ENCODE results near the gene ADCY7.

The ADCY7 gene

DNA sequence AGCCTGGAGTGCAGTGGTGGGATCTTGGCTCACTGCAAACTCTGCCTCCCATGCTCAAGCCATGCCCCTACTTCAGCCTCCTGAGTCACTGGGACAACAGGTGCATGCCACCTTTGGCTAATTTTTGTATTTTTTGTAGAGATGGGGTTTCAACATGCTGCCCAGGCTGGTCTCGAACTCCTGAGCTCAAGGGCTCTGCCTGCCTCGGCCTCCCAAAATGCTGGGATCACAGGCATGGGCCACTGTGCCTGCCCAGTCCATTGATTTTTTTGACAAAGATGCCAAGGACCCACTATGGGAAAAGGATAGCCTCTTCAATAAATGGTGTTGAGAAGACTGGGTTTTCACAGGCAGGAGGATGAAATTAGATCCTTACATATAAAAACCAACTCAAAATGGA is 10.8 kb upstream of the ADCY7 start:
- DNase-seq (ENCODE audit: low spot score in 2 of 2) = no peak
- H3K4me1 Mint-ChIP-seq = peaks cover 5% of the 10 kb centered on the region
- H3K36me3 Mint-ChIP-seq = no peaks in the 10 kb centered on the region
- H3K4me3 Mint-ChIP-seq = no peak overlapping the region
- H3K9me3 Mint-ChIP-seq = no peaks in the 10 kb centered on the region
- no peak overlapping the region for H3K27ac Mint-ChIP-seq
- ATAC-seq (ENCODE audit: low read depth) = no peak
- H3K27me3 Mint-ChIP-seq = no peaks in the 10 kb centered on the region

DNA sequence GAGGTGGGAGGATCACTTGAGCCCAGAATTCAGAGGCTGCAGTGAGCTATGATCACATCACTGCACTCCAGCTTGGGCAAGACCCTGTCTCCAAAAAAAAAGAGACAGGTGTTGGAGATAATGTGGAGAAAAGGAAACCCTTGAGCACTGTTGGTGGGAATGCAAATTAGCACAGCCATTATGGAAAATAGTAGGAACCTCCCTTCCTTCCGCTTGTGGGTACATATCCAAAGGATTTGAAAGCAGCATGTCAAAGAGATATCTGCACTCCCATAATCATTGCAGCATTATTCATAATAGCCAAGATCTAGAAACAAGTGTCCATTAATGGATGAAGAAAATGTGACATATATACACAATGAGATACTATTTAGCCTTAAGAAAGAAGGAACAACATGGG is 9.7 kb upstream of the ADCY7 start:
- Mint-ChIP-seq H3K4me1 (peaks cover 5% of the 10 kb centered on the region), H3K36me3 (no peaks in the 10 kb centered on the region), H3K27me3 (peaks cover 1% of the 10 kb centered on the region), H3K27ac (no peak overlapping the region), H3K4me3 (no peak overlapping the region), H3K9me3 (no peaks in the 10 kb centered on the region)
- no peak for ATAC-seq (ENCODE audit: low read depth)
- DNase-seq (ENCODE audit: low spot score in 2 of 2) = no peak

DNA sequence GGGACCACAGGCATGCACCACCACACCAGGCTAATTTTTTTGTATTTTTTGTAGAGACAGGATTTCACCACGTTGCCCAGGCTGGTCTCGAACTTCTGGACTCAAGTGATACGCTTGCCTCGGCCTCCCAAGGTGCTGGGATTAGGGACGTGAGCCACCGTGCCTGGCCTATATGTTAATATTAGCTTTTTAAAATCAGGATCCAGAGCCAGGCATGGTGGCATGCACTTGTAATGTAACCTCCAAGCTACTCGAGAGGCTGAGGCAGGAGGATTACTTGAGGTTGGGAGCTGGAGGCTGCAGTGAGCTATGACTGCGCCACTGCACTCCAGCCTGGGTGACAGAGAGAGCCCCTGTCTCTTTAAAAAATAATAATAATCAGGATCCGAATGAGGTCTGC is 8.5 kb upstream of the ADCY7 start:
- Mint-ChIP-seq H3K9me3 (no peaks in the 10 kb centered on the region), H3K4me3 (no peak overlapping the region), H3K27ac (no peak overlapping the region), H3K27me3 (peaks cover 1% of the 10 kb centered on the region), H3K36me3 (no peaks in the 10 kb centered on the region), H3K4me1 (peaks cover 5% of the 10 kb centered on the region)
- DNase-seq (ENCODE audit: low spot score in 2 of 2) (no peak), ATAC-seq (ENCODE audit: low read depth) (no peak)

DNA sequence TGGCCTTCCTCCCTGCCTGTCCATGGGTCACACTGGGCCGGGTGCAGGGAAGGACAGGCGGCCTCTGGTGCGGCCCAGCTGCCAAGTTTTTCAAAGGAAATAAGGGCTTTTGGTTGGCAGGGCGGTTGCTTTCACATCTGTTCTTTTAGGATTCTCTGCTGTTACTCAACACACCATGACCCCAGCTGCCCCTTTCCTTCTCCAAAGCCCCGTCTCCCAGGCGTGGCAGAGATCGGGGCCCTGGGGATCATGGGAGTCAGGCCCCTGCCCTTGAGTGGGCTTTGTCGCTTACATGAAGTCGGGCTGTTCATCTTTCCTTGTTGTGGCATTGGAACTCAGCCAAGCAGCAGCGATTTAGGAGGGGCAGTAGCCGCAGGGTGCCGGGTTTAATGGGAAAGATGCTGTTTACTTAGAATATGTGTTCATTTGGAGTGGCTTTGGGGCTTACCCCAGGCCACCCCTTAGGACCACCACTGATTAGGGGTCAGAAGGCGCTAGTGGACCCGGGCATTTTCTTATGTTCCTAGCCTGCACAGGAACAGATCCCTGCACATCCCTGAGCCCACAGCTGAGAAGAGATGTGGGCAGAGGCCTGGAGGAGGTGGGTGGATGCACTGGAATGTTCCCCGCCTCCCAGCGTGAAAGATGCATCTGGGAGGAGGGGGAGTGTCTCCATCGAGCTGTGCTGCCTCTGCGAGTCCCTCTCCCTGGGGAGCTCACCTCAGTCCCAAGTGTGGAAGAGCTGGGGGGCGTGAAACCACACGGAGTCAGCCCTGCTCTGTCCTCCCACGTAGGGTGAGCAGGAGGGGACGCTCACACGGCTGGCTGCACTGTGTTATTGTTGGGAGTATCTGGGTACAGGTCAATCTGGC is 6.8 kb upstream of the ADCY7 start:
- Mint-ChIP-seq H3K36me3 (no peaks in the 10 kb centered on the region), H3K4me1 (peaks cover 11% of the 10 kb centered on the region), H3K9me3 (no peaks in the 10 kb centered on the region), H3K27me3 (peaks cover 1% of the 10 kb centered on the region), H3K4me3 (no peak overlapping the region), H3K27ac (no peak overlapping the region)
- DNase-seq (ENCODE audit: low spot score in 2 of 2) (no peak), ATAC-seq (ENCODE audit: low read depth) (no peak)

DNA sequence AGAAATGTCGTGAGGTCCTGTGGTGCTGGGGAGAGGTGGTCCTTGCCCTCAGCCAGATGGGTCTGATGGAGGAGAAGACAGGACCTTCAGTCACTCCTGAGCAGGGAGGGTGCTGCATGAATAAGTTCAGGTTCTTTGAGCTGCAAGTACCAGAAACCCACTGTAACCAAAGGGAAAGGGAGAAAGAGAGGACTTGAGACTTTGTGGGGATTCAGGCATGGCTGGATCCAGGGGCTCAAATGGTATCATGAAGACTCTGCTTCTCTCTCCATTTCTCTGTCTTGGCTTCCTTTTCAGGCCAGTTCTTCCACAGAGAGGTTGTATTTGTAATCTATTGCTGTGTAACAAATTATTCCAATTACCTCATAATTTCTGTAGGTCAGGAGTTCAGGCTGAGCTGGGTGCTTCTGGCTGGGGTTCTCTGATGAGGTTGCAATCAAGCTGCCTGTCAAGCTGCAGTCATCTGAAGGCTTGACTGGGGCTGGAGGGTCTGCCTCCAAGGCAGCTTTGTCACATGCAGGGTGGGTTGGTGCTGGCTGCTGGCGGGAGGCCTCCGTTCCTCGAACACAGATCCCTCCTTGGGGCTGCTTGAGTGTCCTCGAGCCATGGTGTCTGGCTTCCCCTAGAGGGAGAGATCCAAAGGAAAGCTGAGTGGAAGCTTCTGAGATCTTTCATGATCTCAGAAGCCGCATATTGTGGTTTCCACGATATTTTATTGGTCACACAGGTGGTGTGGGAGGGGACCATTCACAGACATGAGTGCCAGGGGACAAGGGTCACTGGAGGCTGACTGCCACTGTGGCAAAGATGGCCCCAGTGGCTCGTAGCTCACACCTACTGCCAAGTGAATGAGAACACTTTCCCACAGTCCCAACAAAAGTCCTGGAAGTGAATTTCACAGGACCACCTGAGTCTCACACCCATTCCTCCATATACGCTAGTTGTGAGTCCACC is 5.9 kb upstream of the ADCY7 start:
- Mint-ChIP-seq H3K27me3 (peaks cover 1% of the 10 kb centered on the region), H3K4me3 (no peak overlapping the region), H3K4me1 (peaks cover 17% of the 10 kb centered on the region), H3K36me3 (no peaks in the 10 kb centered on the region), H3K9me3 (no peaks in the 10 kb centered on the region), H3K27ac (no peak overlapping the region)
- ATAC-seq (ENCODE audit: low read depth) (no peak), DNase-seq (ENCODE audit: low spot score in 2 of 2) (no peak)

DNA sequence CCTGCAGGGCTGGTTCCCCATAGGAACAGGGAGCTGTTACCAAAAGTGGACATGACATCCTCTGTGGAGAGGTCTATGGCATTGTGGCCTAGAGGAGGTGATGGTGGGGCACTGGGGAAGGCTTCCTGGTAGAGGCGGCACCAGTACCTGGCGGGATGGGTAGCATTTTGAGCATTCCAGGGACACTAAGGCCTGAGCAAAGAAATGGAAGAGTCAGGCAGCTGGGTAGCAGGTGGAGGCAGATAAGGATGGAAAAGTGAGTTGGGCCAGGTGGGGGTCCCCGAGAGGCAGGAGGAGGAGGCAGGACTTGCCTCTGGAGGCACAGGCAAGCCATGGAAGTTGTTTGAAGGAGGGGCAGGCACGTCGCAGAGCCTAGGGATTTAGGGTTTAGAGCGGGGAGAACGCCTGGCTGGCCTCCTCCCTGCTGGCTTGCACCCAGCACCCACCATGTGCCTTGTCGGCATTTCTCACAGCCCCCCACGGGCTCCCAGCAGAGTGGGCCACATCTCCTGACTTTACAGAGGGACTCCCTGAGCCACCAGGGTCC is 5.1 kb upstream of the ADCY7 start:
- H3K36me3 Mint-ChIP-seq = no peaks in the 10 kb centered on the region
- ATAC-seq (ENCODE audit: low read depth) (no peak), DNase-seq (ENCODE audit: low spot score in 2 of 2) (no peak)
- no peak overlapping the region for H3K27ac Mint-ChIP-seq
- H3K4me3 Mint-ChIP-seq = no peak overlapping the region
- peaks cover 22% of the 10 kb centered on the region for H3K4me1 Mint-ChIP-seq
- no peaks in the 10 kb centered on the region for H3K9me3 Mint-ChIP-seq
- peaks cover 1% of the 10 kb centered on the region for H3K27me3 Mint-ChIP-seq

DNA sequence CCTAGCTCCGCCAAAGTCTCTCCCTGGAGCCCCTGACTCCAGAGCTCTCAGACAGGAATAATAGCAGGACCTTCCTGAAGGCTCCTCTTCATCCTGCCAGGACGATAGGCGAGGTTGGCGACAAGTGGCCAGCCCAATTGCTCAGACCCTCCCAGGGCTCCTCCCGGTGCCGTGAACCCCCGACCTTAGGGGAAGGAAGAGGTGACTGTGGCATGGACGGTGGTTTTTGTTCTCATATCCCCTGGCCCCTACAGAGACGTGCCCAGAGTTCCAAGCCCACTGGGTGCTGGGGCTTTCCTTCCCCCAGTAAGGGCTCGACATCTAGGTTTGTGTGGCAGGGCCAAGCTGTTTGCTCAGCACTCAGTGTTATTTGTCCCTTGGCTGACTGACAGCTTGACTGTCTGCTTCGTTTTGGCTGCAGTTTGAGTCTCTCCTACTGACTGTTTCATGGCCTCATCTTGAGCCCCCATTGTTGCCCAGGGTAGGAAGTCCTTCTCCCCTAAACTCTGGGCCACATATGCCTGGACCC is 4.6 kb upstream of the ADCY7 start:
- peaks cover 23% of the 10 kb centered on the region for H3K4me1 Mint-ChIP-seq
- peaks cover 1% of the 10 kb centered on the region for H3K27me3 Mint-ChIP-seq
- H3K4me3 Mint-ChIP-seq = no peak overlapping the region
- no peak for DNase-seq (ENCODE audit: low spot score in 2 of 2)
- no peak overlapping the region for H3K27ac Mint-ChIP-seq
- H3K9me3 Mint-ChIP-seq = no peaks in the 10 kb centered on the region
- no peak for ATAC-seq (ENCODE audit: low read depth)
- no peaks in the 10 kb centered on the region for H3K36me3 Mint-ChIP-seq

DNA sequence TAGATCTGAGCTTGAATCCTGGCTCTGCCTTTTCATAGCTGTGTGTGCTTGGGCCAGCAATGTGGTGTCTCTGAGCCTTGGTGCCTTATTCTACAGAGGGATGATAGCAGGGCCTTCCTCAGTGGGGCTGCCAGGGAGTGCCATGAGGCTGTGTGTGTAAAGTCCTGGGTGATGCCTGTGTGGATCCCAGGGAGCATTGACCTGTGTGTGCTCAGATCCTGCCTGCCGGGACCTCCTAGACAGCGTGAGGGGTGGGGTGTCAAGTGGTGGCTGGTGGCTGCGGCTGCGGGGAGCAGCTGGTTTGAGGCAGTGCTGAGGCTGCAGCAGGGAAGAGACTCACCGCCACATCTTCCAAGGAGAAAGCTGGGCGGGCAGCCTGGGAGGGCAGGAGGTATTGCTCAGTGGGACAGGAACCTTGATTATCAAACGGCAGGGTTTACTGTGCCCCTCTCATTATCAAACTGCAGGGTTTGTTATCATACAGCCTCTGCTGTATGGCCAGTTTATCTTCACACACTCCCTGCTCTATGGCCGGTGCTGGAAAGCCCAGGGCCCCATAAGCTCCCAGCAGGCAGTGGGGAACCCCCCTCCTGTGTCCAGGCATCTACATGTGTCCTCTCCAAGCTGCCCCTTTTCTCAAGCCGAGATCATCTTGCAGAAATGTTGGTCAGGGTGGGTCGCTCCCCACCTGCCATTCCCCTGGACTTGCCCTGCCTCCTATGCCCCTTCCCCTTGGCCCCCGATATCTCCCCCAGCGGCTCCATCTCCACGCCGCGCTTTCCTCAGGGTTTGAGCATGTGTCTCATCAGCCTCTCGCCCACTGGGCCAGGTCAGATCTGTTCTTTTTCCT is 3.1 kb upstream of the ADCY7 start:
- H3K27ac Mint-ChIP-seq = no peak overlapping the region
- H3K27me3 Mint-ChIP-seq = peaks cover 1% of the 10 kb centered on the region
- peaks cover 31% of the 10 kb centered on the region for H3K4me1 Mint-ChIP-seq
- ATAC-seq (ENCODE audit: low read depth) (no peak), DNase-seq (ENCODE audit: low spot score in 2 of 2) (no peak)
- no peaks in the 10 kb centered on the region for H3K9me3 Mint-ChIP-seq
- H3K4me3 Mint-ChIP-seq = no peak overlapping the region
- no peaks in the 10 kb centered on the region for H3K36me3 Mint-ChIP-seq

DNA sequence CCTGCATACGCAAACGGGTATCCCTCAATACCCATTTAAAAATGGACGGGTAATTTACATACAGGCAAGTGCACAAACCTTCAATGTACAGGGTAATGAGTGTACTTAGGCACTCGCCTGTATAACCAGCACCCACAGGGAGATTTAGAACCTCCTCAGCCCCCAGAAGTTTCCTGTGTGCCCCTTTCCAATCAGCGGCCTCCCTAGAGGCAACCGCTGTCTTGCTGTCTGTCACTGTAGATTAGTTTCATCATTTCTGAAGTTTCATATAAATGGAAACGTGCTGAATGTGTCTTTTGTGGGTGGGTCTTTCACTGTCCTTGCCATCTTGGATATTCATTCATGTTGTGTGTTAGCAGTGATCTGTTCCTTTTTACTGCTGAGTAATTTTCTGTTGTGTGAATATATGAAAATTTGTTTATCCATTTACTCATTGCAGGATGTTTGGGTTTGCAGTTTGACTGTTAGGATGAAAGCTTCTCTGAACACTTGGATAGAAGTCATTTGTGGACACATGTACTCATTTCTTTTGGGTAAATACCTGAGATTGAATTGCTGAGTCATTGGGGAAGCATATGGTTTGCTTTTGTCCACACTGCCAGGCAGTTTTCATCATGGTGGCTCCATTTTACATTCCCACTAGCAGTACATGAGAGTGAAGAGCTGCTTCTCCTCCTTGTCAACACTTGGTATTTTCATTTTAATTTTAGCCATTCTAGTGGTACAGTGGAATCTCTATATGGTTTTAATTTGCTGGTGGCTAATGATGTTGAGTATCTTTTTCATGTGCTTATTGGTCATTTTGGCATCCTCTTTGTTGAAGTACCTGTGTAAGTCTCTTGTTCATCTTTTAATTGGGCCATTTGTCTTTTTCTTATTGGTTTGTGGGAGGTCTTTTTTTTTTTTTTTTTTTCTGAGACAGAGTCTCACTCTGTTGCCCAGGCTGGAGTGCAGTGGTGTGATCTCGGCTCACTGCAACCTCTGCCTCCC is 2.1 kb upstream of the ADCY7 start:
- Mint-ChIP-seq H3K36me3 (no peaks in the 10 kb centered on the region), H3K9me3 (no peaks in the 10 kb centered on the region), H3K4me3 (no peak overlapping the region), H3K4me1 (peaks cover 38% of the 10 kb centered on the region), H3K27ac (no peak overlapping the region), H3K27me3 (peaks cover 1% of the 10 kb centered on the region)
- ATAC-seq (ENCODE audit: low read depth) = no peak
- no peak for DNase-seq (ENCODE audit: low spot score in 2 of 2)

DNA sequence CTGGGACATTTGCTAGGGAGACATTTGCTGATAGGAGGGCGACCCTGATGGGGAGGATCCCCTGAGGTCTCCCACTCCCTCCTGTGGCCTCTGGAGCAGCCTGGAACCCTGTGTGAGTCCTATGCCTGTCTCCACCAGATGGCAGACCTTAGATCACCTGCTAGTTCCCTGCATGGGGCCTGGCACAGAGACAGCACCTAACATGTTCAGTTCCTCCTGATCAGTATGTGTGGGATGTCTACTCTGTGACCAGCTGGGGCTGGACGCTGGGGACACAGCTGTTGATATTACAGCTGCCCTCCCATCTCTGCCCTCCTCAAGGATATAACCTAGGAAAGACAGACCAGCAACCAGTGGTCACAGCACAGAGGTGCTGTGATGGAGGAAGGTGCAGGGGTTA is 1.1 kb upstream of the ADCY7 start:
- no peaks in the 10 kb centered on the region for H3K36me3 Mint-ChIP-seq
- peak; percentile 65 for ATAC-seq (ENCODE audit: low read depth)
- DNase-seq (ENCODE audit: low spot score in 2 of 2) = no peak
- peak overlapping the region; percentile 68 for H3K4me3 Mint-ChIP-seq
- H3K9me3 Mint-ChIP-seq = no peaks in the 10 kb centered on the region
- peaks cover 43% of the 10 kb centered on the region for H3K4me1 Mint-ChIP-seq
- H3K27me3 Mint-ChIP-seq = peaks cover 1% of the 10 kb centered on the region
- H3K27ac Mint-ChIP-seq = peak overlapping the region; percentile 88

DNA sequence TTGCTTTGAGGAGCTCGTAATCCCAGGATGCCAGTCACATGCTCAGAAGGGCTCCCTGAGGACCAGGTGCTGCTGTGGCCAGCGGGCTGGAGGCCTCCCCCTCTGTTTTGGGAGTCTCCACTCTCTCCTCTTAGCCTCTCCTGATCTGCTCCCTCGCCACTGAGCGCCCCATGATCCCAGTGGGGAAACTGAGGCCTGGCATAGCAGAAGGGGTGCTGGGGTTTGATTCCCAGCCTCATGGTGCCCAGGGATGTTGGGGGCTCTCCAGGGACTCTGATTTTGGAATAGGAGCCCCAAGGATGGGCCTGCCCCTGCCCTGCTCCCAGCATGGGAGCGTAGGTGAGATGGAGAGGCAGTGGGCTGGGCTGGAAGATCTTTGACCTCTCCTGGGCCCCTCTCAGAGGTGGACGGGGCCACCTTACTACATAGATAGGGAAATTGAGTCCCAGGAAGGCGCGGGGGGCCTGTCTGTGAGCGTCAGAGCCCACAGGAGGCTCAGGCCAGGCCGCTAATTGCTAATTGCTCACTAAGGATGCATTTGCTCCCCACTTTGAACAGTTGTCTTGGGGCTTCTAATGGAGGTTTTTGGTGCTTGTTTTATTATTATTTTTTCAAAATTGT is 525 bp upstream of the ADCY7 start:
- Mint-ChIP-seq H3K9me3 (no peaks in the 10 kb centered on the region), H3K27ac (peak overlapping the region; percentile 88), H3K27me3 (peaks cover 1% of the 10 kb centered on the region), H3K4me1 (peaks cover 46% of the 10 kb centered on the region), H3K36me3 (no peaks in the 10 kb centered on the region), H3K4me3 (peak overlapping the region; percentile 90)
- ATAC-seq (ENCODE audit: low read depth) (no peak), DNase-seq (ENCODE audit: low spot score in 2 of 2) (no peak)

DNA sequence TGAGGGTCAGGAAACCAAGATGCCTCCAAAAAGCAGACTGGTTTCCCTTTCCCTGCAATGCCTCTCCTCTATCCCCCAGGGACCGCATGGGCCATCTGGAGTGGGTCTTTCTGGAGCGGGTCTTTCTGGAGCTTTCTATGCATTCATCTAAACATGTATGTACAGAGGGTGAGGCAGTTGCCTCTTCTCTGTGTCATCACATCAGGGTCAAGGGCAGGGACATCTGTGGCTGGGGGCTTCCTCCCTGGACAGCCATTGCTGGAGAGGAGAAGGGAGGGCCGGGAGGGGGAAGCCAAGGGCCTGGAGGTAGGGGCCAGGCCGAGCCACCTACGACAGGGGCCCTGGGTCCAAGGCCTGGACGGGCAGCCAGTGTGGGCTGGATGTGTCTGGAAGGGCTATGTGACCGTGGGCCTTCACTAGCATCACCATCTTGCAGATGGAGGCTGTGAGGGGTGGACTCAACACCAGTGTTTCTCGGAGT is 840 bp downstream of the ADCY7 start:
- ATAC-seq (ENCODE audit: low read depth) (no peak), DNase-seq (ENCODE audit: low spot score in 2 of 2) (no peak)
- peaks cover 51% of the 10 kb centered on the region for H3K4me1 Mint-ChIP-seq
- no peaks in the 10 kb centered on the region for H3K9me3 Mint-ChIP-seq
- H3K36me3 Mint-ChIP-seq = no peaks in the 10 kb centered on the region
- peak overlapping the region; percentile 88 for H3K27ac Mint-ChIP-seq
- H3K27me3 Mint-ChIP-seq = no peaks in the 10 kb centered on the region
- peak overlapping the region; percentile 90 for H3K4me3 Mint-ChIP-seq
